A549 (cell line): ENCODE data around the gene TMEM247. TPM values are rescaled to one million over a fixed set of nuclear protein-coding genes. Genes with fewer than 3 reads are reported as not detected.

Experiments
- ATAC-seq, 2 experiments: fragments of 200-7000 bp in 1 of 2; fragments of >200 bp in 1 of 2; cut with Nextera tagmentation in 1 of 2; cut with Tn5 transposase in 1 of 2; 3 replicates each; pipeline versions ENCODE4 v1.8.0 to v1.9.1; 2018 to 2020; ENCODE audit warnings: mild to moderate bottlenecking in 1 of 2, moderate library complexity in 1 of 2
- CTCF ChIA-PET: fragments of 300-600 bp; sonication (Branson Sonifier 250); formaldehyde crosslinking; extraction: SDS; loops from one replicate; lab custom pipeline; 2021; ENCODE audit warnings: antibody characterized with exemption, inconsistent platforms; lab: Yijun Ruan, JAX
- POLR2A ChIA-PET: fragments of 350-600 bp; formaldehyde crosslinking; extraction: SDS; loops from one replicate; lab custom pipeline; 2021; ENCODE audit warnings: antibody characterized with exemption, inconsistent platforms; lab: Yijun Ruan, JAX
- DNase-seq, 2 experiments: peaks; one replicate each; pipeline versions ENCODE4 v3.0.0 to v3.0.0-alpha.2; 2011 to 2016; ENCODE audit warnings: low read depth in 1 of 2, low spot score in 1 of 2
- FAIRE-seq: peaks from 2 replicates; lab custom pipeline; 2011; peaks lifted over from hg19 to GRCh38; lab: Jason Lieb, UNC
- H3K27ac ChIP-seq, 2 experiments: fragments of >200 bp; sonication (Bioruptor Twin); formaldehyde crosslinking; 3 replicates each; pipeline ENCODE4 v1.5.1; 2016 to 2017
- H3K4me1 ChIP-seq: fragments of >200 bp; sonication (Bioruptor Twin); formaldehyde crosslinking; 3 replicates; pipeline ENCODE4 v1.6.1; 2016
- H3K4me2 ChIP-seq: fragments of >200 bp; sonication (Bioruptor Twin); formaldehyde crosslinking; 3 replicates; pipeline ENCODE4 v1.6.1; 2016
- H3K4me3 ChIP-seq: fragments of >200 bp; sonication (Bioruptor Twin); formaldehyde crosslinking; 3 replicates; pipeline ENCODE4 v1.5.1; 2016
- H3K9me3 ChIP-seq: fragments of >200 bp; sonication (Bioruptor Twin); formaldehyde crosslinking; 3 replicates; pipeline ENCODE4 v1.6.1; 2016
- CHD2 ChIP-seq: fragments of 150-350 bp; IDR thresholded peaks from 2 replicates; pipeline ENCODE4 v1.6.1; 2014; ENCODE audit warnings: low read length; ENCODE audit not compliant: partially characterized antibody
- EHMT2 ChIP-seq: fragments of 200-600 bp; sonication (generic); IDR thresholded peaks from 2 replicates; pipeline ENCODE4 v1.6.1; 2016; ENCODE audit warnings: antibody characterized with exemption, low read depth, mild to moderate bottlenecking, moderate library complexity
- ELK1 ChIP-seq: fragments of 150-350 bp; IDR thresholded peaks from 2 replicates; pipeline ENCODE4 v1.6.1; 2014; ENCODE audit warnings: low read depth, mild to moderate bottlenecking, low read length
- EP300 ChIP-seq, 2 experiments: fragments of >200 bp; sonication (Bioruptor Twin); formaldehyde crosslinking; IDR thresholded peaks; 2 replicates in 1 of 2; 3 replicates in 1 of 2; pipeline ENCODE4 v1.6.1; 2016 to 2017
- FOSB ChIP-seq: fragments of 250-450 bp; sonication (Bioruptor Pico); IDR thresholded peaks from 2 replicates; pipeline ENCODE4 v1.5.0; 2020; ENCODE audit warnings: mild to moderate bottlenecking, moderate library complexity
- FOXS1 ChIP-seq: fragments of 250-450 bp; sonication (Bioruptor Pico); IDR thresholded peaks from 2 replicates; pipeline ENCODE4 v1.5.0; 2020; ENCODE audit warnings: mild to moderate bottlenecking, moderate library complexity
- HDAC2 ChIP-seq: fragments of 200-600 bp; sonication (generic); IDR thresholded peaks from 2 replicates; pipeline ENCODE4 v1.6.1; 2016
- HOXA7 ChIP-seq: fragments of 250-450 bp; sonication (Bioruptor Pico); IDR thresholded peaks from 2 replicates; pipeline ENCODE4 v1.5.0; 2020; ENCODE audit warnings: mild to moderate bottlenecking, moderate library complexity
- MAX ChIP-seq: IDR thresholded peaks from 2 replicates; pipeline ENCODE4 v1.6.1; 2012
- MAZ ChIP-seq: fragments of 150-350 bp; IDR thresholded peaks from 2 replicates; pipeline ENCODE4 v1.6.1; 2014; ENCODE audit warnings: antibody characterized with exemption, low read depth, low read length, borderline replicate concordance
- NFE2L2 ChIP-seq: fragments of 150-350 bp; conservative IDR thresholded peaks from 2 replicates; pipeline ENCODE4 v1.6.1; 2014; ENCODE audit warnings: low read length
- NPAS2 ChIP-seq: fragments of 250-450 bp; sonication (Bioruptor Pico); IDR thresholded peaks from 2 replicates; pipeline ENCODE4 v1.8.0; 2022; ENCODE audit warnings: mild to moderate bottlenecking, moderate library complexity, borderline replicate concordance
- PHF8 ChIP-seq: fragments of 200-600 bp; sonication (generic); IDR thresholded peaks from 2 replicates; pipeline ENCODE4 v1.6.1; 2016; ENCODE audit warnings: low read depth, mild to moderate bottlenecking, antibody characterized with exemption, moderate library complexity, borderline replicate concordance
- POLR2AphosphoS2 ChIP-seq: conservative IDR thresholded peaks from 2 replicates; pipeline ENCODE4 v1.6.1; 2012; ENCODE audit warnings: low read length, improper control_type of control experiment, inconsistent platforms
- RAD21 ChIP-seq, 2 experiments: fragments of >200 bp in 1 of 2; sonication (Bioruptor Twin) in 1 of 2; formaldehyde crosslinking in 1 of 2; IDR thresholded peaks in 1 of 2; conservative IDR thresholded peaks in 1 of 2; 2 replicates in 1 of 2; 3 replicates in 1 of 2; pipeline ENCODE4 v1.6.1; 2012 to 2018; ENCODE audit warnings: inconsistent platforms in 1 of 2
- RARB ChIP-seq: fragments of 250-450 bp; sonication (Bioruptor Pico); IDR thresholded peaks from 2 replicates; pipeline ENCODE4 v1.8.0; 2021; ENCODE audit warnings: mild to moderate bottlenecking, moderate library complexity
- RCOR1 ChIP-seq: fragments of 150-350 bp; IDR thresholded peaks from 2 replicates; pipeline ENCODE4 v1.6.1; 2014; ENCODE audit warnings: antibody characterized with exemption, low read length, low read depth
- REST ChIP-seq: fragments of 200-600 bp; sonication (generic); IDR thresholded peaks from 2 replicates; pipeline ENCODE4 v1.6.1; 2016; ENCODE audit warnings: antibody characterized with exemption, mild to moderate bottlenecking, moderate library complexity
- TFCP2L1 ChIP-seq: fragments of 250-450 bp; sonication (Bioruptor Pico); IDR thresholded peaks from 2 replicates; pipeline ENCODE4 v1.5.0; 2021; ENCODE audit warnings: mild to moderate bottlenecking
- TP53 ChIP-seq: fragments of 250-450 bp; sonication (Bioruptor Pico); IDR thresholded peaks from 2 replicates; pipeline ENCODE4 v1.5.0; 2021; ENCODE audit warnings: mild to moderate bottlenecking, moderate library complexity
- USF2 ChIP-seq: fragments of 450-650 bp; IDR thresholded peaks from 2 replicates; pipeline ENCODE4 v1.6.1; 2014; ENCODE audit warnings: antibody characterized with exemption
- ZFP36 ChIP-seq: fragments of 450-650 bp; IDR thresholded peaks from 2 replicates; pipeline ENCODE4 v1.6.1; 2014; ENCODE audit warnings: borderline replicate concordance; ENCODE audit not compliant: partially characterized antibody
- ZNF302 ChIP-seq: fragments of 250-450 bp; sonication (Bioruptor Pico); IDR thresholded peaks from 2 replicates; pipeline ENCODE4 v1.9.0; 2021; ENCODE audit warnings: inconsistent platforms, mild to moderate bottlenecking, moderate library complexity
- ZSCAN20 ChIP-seq: fragments of 250-450 bp; sonication (Bioruptor Pico); IDR thresholded peaks from 2 replicates; pipeline ENCODE4 v1.8.0; 2022; ENCODE audit warnings: mild to moderate bottlenecking, moderate library complexity
- WGBS: methylation state at CpG from one replicate; pipeline ENCODE4 v1.1.6; 2017; ENCODE audit errors: missing lambda C conversion rate; 5-methylcytosine and 5-hydroxymethylcytosine counted together
- polyA plus RNA-seq, 4 experiments: library from polyadenylated mRNA; depleted of rRNA in 3 of 4; stranded (reverse); fragments of >200 nt; fragmentation: RNase III in 1 of 4; extraction: RNeasy Plus Mini Kit Qiagen cat#74134 plus additional on column Dnase treatment in 1 of 4; gene quantifications; 2 replicates in 3 of 4; 3 replicates in 1 of 4; pipeline ENCODE4 v1.2.3, GENCODE V29; 2011 to 2017

The TMEM247 gene
- polyA plus RNA-seq, 2 of the 4 experiments (the other 2 are of a cell fraction): not detected

- H3K4me3 ChIP-seq: no peak overlapping the region
- CTCF ChIA-PET: interaction anchor here (0.5 to 2.2 kb wide), 4 partner anchors 23 to 141 kb away, joined by 3 to 10 read pairs (median 4); no protein-coding TSS in a partner anchor
- POLR2A ChIA-PET: no interaction called here
- no peak for FAIRE-seq
- no peak for DNase-seq
- H3K4me2 ChIP-seq: no peak overlapping the region
- no peaks in the 10 kb centered on the region; the same call in 2 of the 3 replicates for H3K4me1 ChIP-seq
- no peaks in the 10 kb centered on the region for H3K9me3 ChIP-seq
- no peak for TF ChIP-seq CHD2
- TF ChIP-seq TFCP2L1 (CRISPR knock-in tag): no peak
- no peak for TF ChIP-seq ZSCAN20 (CRISPR knock-in tag)
- no peak for TF ChIP-seq TP53
- TF ChIP-seq RAD21 (conservative IDR thresholded peaks at IDR 0.05 in 1 of 2, IDR thresholded peaks at IDR 0.05 in 1 of 2): no peak
- TF ChIP-seq ELK1: no peak
- no peak for TF ChIP-seq EHMT2
- TF ChIP-seq PHF8: no peak
- ATAC-seq: no peak
- no peak overlapping the region for H3K27ac ChIP-seq
Measured at GRCh38 chr2:46436800-46437199, 42.6 kb upstream of the TMEM247 start.

GRCh38 chr2:46438102-46438501, 41.3 kb upstream of the TMEM247 start:
- POLR2A ChIA-PET: no interaction called here

More at GRCh38 chr2:46438102-46438501, 41.3 kb upstream of the TMEM247 start:
- H3K27ac ChIP-seq: no peak overlapping the region
- CTCF ChIA-PET: interaction anchor here (0.9 to 3.5 kb wide), 3 partner anchors 22 to 445 kb away, joined by 3 to 13 read pairs (median 10); no protein-coding TSS in a partner anchor
- ATAC-seq: no peak
- no peak for DNase-seq
- no peaks in the 10 kb centered on the region for H3K9me3 ChIP-seq
- no peak for FAIRE-seq
- no peak overlapping the region for H3K4me2 ChIP-seq
- TF ChIP-seq MAX (no peak), HDAC2 (no peak), ZSCAN20 (CRISPR knock-in tag) (no peak), TFCP2L1 (CRISPR knock-in tag) (no peak), ZNF302 (CRISPR knock-in tag) (no peak), RCOR1 (no peak), FOSB (CRISPR knock-in tag) (no peak), CHD2 (no peak), MAZ (no peak), REST (no peak), ZFP36 (no peak), FOXS1 (no peak), RARB (CRISPR knock-in tag) (no peak), NFE2L2 (no peak), HOXA7 (no peak), NPAS2 (CRISPR knock-in tag) (no peak), EP300 (IDR thresholded peaks at IDR 0.05) (no peak), POLR2AphosphoS2 (no peak), USF2 (no peak)
- WGBS: 22% methylated on average over 1 of the region's 1 CpG
- H3K4me1 ChIP-seq: no peaks in the 10 kb centered on the region; the same call in 2 of the 3 replicates
- no peak overlapping the region for H3K4me3 ChIP-seq
